ENCODE results near the gene LDHD.
A peak's percentile ranks its signal among the peaks of the same experiment; 100 is the strongest.
"Not testable (repeated sequence)": the region's sequence is repeated elsewhere in the genome, so short reads cannot be mapped to it uniquely, and the experiment has no call there.

The LDHD gene

GRCh38 chr16:75116081-75116910 is at the start of gene LDHD:
Gene LDHD (minus strand): TSS chr16:75116780. CDS start chr16:75116720, 60 bp downstream.
- peak; percentile 87 for DNase-seq (ENCODE audit: low spot score)

GRCh38 chr16:75160386-75160785 is 43.8 kb upstream of the LDHD start:
- no peak for DNase-seq (ENCODE audit: low spot score)

- DNase-seq (ENCODE audit: low spot score) = no peak
Measured at GRCh38 chr16:75152635-75153034, 36.1 kb upstream of the LDHD start.

GRCh38 chr16:75151798-75152197 is 35.2 kb upstream of the LDHD start:
- no peak for DNase-seq (ENCODE audit: low spot score)

- peak; percentile 93 for DNase-seq (ENCODE audit: low spot score)
Measured at GRCh38 chr16:75148311-75149195, 32.0 kb upstream of the LDHD start, which contains the start of gene ZFP1. Gene ZFP1 (plus strand): TSS chr16:75148524. CDS start chr16:75152952, 4,428 bp downstream.

GRCh38 chr16:75147968-75148310 is 31.4 kb upstream of the LDHD start:
- DNase-seq (ENCODE audit: low spot score) = no peak

GRCh38 chr16:75143941-75144340 is 27.4 kb upstream of the LDHD start:
- no peak for DNase-seq (ENCODE audit: low spot score)

GRCh38 chr16:75139498-75139897 is 22.9 kb upstream of the LDHD start:
- DNase-seq (ENCODE audit: low spot score) = no peak

- DNase-seq (ENCODE audit: low spot score) = no peak
Measured at GRCh38 chr16:75138636-75139035, 22.1 kb upstream of the LDHD start.

GRCh38 chr16:75138233-75138632 is 21.7 kb upstream of the LDHD start:
- no peak for DNase-seq (ENCODE audit: low spot score)

GRCh38 chr16:75131081-75131480 is 14.5 kb upstream of the LDHD start:
- DNase-seq (ENCODE audit: low spot score) = no peak

GRCh38 chr16:75130150-75130771 is 13.7 kb upstream of the LDHD start:
- no peak for DNase-seq (ENCODE audit: low spot score)

GRCh38 chr16:75129421-75130149 is 13.0 kb upstream of the LDHD start:
- not testable (repeated sequence) for DNase-seq (ENCODE audit: low spot score)

- no peak for DNase-seq (ENCODE audit: low spot score)
Measured at GRCh38 chr16:75127713-75128415, 11.3 kb upstream of the LDHD start.

GRCh38 chr16:75122609-75123008 is 6.0 kb upstream of the LDHD start:
- DNase-seq (ENCODE audit: low spot score) = no peak

GRCh38 chr16:75121949-75122568 is 5.5 kb upstream of the LDHD start:
- no peak for DNase-seq (ENCODE audit: low spot score)

- no peak for DNase-seq (ENCODE audit: low spot score)
Measured at GRCh38 chr16:75120253-75120652, 3.7 kb upstream of the LDHD start.

- no peak for DNase-seq (ENCODE audit: low spot score)
Measured at GRCh38 chr16:75118943-75119539, 2.5 kb upstream of the LDHD start.

- no peak for DNase-seq (ENCODE audit: low spot score)
Measured at GRCh38 chr16:75116911-75117245, 298 bp upstream of the LDHD start.
